Transverse colon (tissue), 3 donors: ENCODE results near the gene RERG.

Source experiments
- POLR2A ChIP-seq: fragments of 450-650 bp; IDR thresholded peaks from one replicate; pipeline ENCODE4 v1.6.1; 2016; ENCODE audit warnings: antibody characterized with exemption, mild to moderate bottlenecking, moderate library complexity
- TF ChIP-seq, protein P1 (sequence below), 5 experiments: fragments of 200-600 bp in 3 of 5; fragments of 450-650 bp in 2 of 5; sonication (generic) in 3 of 5; IDR thresholded peaks; 1 replicate in 2 of 5; 2 replicates in 3 of 5; pipeline ENCODE4 v1.5.1; 2016 to 2017; ENCODE audit warnings: antibody characterized with exemption in 5 of 5, inconsistent platforms in 3 of 5, mild to moderate bottlenecking in 2 of 5, moderate library complexity in 1 of 5

DNA sequence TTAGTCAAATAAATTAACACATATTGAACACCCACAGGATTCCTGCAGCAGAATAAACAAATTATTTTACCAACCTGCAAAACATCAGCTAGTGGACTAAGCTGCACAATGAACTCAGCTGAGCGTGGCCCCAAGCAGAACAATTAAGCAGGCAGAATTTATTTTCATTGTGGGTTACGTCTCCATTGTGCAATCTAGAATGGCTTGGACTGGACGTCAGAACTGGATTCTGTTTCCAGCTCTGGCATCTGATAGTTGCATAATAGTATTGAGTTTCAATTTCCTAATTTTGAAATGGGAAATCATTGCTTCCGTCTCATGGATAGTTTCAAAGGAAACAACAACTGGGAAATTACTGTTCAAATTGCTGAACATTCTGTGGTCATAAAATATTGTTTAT, 35.5 kb upstream of the RERG start:
- TF ChIP-seq, protein P1, sequence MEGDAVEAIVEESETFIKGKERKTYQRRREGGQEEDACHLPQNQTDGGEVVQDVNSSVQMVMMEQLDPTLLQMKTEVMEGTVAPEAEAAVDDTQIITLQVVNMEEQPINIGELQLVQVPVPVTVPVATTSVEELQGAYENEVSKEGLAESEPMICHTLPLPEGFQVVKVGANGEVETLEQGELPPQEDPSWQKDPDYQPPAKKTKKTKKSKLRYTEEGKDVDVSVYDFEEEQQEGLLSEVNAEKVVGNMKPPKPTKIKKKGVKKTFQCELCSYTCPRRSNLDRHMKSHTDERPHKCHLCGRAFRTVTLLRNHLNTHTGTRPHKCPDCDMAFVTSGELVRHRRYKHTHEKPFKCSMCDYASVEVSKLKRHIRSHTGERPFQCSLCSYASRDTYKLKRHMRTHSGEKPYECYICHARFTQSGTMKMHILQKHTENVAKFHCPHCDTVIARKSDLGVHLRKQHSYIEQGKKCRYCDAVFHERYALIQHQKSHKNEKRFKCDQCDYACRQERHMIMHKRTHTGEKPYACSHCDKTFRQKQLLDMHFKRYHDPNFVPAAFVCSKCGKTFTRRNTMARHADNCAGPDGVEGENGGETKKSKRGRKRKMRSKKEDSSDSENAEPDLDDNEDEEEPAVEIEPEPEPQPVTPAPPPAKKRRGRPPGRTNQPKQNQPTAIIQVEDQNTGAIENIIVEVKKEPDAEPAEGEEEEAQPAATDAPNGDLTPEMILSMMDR (IDR thresholded peaks at IDR 0.05), result no peak
- no peak for TF ChIP-seq POLR2A
